Measurements from ENCODE around the gene ST3GAL2. TPM values are rescaled to one million over a fixed set of nuclear protein-coding genes. Genes with fewer than 3 reads are reported as not detected.
"Not testable (repeated sequence)": the region's sequence is repeated elsewhere in the genome, so short reads cannot be mapped to it uniquely, and the experiment has no call there.

The ST3GAL2 gene
- polyA plus RNA-seq, 3 donors, result 24.8 to 34.1 (median 27.4) TPM

GRCh38 chr16:70380248-70380918 lies 58.5 kb downstream of the ST3GAL2 start:
- DNase-seq (ENCODE audit: extremely low read depth in 1 of 11, low read depth in 9 of 11, low spot score in 4 of 11), result peak in 7 of 11 donors; percentile 13 to 32 (median 20)

GRCh38 chr16:70378869-70379493 lies 59.9 kb downstream of the ST3GAL2 start:
- DNase-seq (ENCODE audit: extremely low read depth in 1 of 11, low read depth in 9 of 11, low spot score in 4 of 11), result no peak

- DNase-seq (ENCODE audit: extremely low read depth in 1 of 11, low read depth in 9 of 11, low spot score in 4 of 11), result no peak
These were observed 61.1 kb downstream of the ST3GAL2 start for GRCh38 chr16:70377782-70378181.

GRCh38 chr16:70375636-70376611 lies 63.0 kb downstream of the ST3GAL2 start:
- DNase-seq (ENCODE audit: extremely low read depth in 1 of 11, low read depth in 9 of 11, low spot score in 4 of 11), result no peak

GRCh38 chr16:70374213-70374612 lies 64.7 kb downstream of the ST3GAL2 start:
- DNase-seq (ENCODE audit: extremely low read depth in 1 of 11, low read depth in 9 of 11, low spot score in 4 of 11), result no peak

GRCh38 chr16:70372921-70373728 lies 65.8 kb downstream of the ST3GAL2 start:
- no peak for DNase-seq (ENCODE audit: extremely low read depth in 1 of 11, low read depth in 9 of 11, low spot score in 4 of 11)

GRCh38 chr16:70370924-70371323 lies 68.0 kb downstream of the ST3GAL2 start:
- DNase-seq (ENCODE audit: extremely low read depth in 1 of 11, low read depth in 9 of 11, low spot score in 4 of 11), result no peak

GRCh38 chr16:70370145-70370544 lies 68.8 kb downstream of the ST3GAL2 start:
- not testable (repeated sequence) for DNase-seq (ENCODE audit: extremely low read depth in 1 of 11, low read depth in 9 of 11, low spot score in 4 of 11)

GRCh38 chr16:70364399-70364798 lies 74.5 kb downstream of the ST3GAL2 start:
- DNase-seq (ENCODE audit: extremely low read depth in 1 of 11, low read depth in 9 of 11, low spot score in 4 of 11), result no peak

GRCh38 chr16:70359552-70359951 lies 79.3 kb downstream of the ST3GAL2 start:
- DNase-seq (ENCODE audit: extremely low read depth in 1 of 11, low read depth in 9 of 11, low spot score in 4 of 11), result no peak

GRCh38 chr16:70349783-70350182 lies 89.1 kb downstream of the ST3GAL2 start:
- no peak for DNase-seq (ENCODE audit: extremely low read depth in 1 of 11, low read depth in 9 of 11, low spot score in 4 of 11)

GRCh38 chr16:70348991-70349390 lies 89.9 kb downstream of the ST3GAL2 start:
- no peak for DNase-seq (ENCODE audit: extremely low read depth in 1 of 11, low read depth in 9 of 11, low spot score in 4 of 11)

GRCh38 chr16:70345840-70346239 lies 93.1 kb downstream of the ST3GAL2 start:
- no peak for DNase-seq (ENCODE audit: extremely low read depth in 1 of 11, low read depth in 9 of 11, low spot score in 4 of 11)

- DNase-seq (ENCODE audit: extremely low read depth in 1 of 11, low read depth in 9 of 11, low spot score in 4 of 11), result no peak
These were observed 96.9 kb downstream of the ST3GAL2 start for GRCh38 chr16:70342016-70342415.

GRCh38 chr16:70341600-70341999 lies 97.3 kb downstream of the ST3GAL2 start:
- no peak for DNase-seq (ENCODE audit: extremely low read depth in 1 of 11, low read depth in 9 of 11, low spot score in 4 of 11)

- no peak for DNase-seq (ENCODE audit: extremely low read depth in 1 of 11, low read depth in 9 of 11, low spot score in 4 of 11)
These were observed 101.1 kb downstream of the ST3GAL2 start for GRCh38 chr16:70337814-70338213.

- DNase-seq (ENCODE audit: extremely low read depth in 1 of 11, low read depth in 9 of 11, low spot score in 4 of 11), result not testable (repeated sequence)
These were observed 106.2 kb downstream of the ST3GAL2 start for GRCh38 chr16:70332728-70333127.

- DNase-seq (ENCODE audit: extremely low read depth in 1 of 11, low read depth in 9 of 11, low spot score in 4 of 11), result no peak
These were observed 107.1 kb downstream of the ST3GAL2 start for GRCh38 chr16:70331588-70332358.
